DND-41 (cell line): ENCODE data around the gene C5.

Experiments used
- EZH2 ChIP-seq: IDR thresholded peaks from 3 replicates; pipeline ENCODE4 v1.6.1; 2012; ENCODE audit warnings: borderline replicate concordance, low read depth, mild to moderate bottlenecking, moderate library complexity, low read length, inconsistent platforms; ENCODE audit not compliant: severe bottlenecking
- TF ChIP-seq, protein P1 (sequence below): IDR thresholded peaks from 2 replicates; pipeline ENCODE4 v1.5.1; 2012; ENCODE audit warnings: borderline replicate concordance, low read length, moderate library complexity, mild to moderate bottlenecking; ENCODE audit not compliant: poor library complexity, severe bottlenecking; ENCODE audit errors: extremely low read depth

- TF ChIP-seq, protein P1, sequence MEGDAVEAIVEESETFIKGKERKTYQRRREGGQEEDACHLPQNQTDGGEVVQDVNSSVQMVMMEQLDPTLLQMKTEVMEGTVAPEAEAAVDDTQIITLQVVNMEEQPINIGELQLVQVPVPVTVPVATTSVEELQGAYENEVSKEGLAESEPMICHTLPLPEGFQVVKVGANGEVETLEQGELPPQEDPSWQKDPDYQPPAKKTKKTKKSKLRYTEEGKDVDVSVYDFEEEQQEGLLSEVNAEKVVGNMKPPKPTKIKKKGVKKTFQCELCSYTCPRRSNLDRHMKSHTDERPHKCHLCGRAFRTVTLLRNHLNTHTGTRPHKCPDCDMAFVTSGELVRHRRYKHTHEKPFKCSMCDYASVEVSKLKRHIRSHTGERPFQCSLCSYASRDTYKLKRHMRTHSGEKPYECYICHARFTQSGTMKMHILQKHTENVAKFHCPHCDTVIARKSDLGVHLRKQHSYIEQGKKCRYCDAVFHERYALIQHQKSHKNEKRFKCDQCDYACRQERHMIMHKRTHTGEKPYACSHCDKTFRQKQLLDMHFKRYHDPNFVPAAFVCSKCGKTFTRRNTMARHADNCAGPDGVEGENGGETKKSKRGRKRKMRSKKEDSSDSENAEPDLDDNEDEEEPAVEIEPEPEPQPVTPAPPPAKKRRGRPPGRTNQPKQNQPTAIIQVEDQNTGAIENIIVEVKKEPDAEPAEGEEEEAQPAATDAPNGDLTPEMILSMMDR = no peak
- no peak for TF ChIP-seq EZH2
These were observed 21.3 kb upstream of the C5 start for GRCh38 chr9:121071370-121071755.
